ENCODE results near the gene DDX23.

DNA sequence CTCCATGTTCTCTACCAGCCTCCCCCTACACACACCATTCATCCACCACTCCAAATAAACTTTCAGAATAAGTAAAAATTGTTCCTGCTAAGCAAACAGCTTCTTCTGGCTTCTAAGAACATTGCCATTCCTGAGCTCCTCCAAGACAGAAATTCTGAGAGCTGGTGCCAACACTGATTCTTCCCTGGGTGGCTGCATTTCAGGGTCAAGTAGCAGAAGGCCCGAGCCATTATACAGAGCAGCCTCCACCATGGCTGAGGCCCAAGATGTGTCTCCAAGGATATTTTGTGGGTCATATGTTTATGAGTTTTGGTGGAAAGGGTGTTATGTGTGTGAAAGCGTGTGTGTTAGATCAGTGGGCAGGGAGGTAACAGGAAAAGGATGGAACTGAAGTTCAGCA, 17.2 kb upstream of the DDX23 start:
- no peak for TF ChIP-seq POLR2A (IDR thresholded peaks at IDR 0.05)
- TF ChIP-seq, protein P1, sequence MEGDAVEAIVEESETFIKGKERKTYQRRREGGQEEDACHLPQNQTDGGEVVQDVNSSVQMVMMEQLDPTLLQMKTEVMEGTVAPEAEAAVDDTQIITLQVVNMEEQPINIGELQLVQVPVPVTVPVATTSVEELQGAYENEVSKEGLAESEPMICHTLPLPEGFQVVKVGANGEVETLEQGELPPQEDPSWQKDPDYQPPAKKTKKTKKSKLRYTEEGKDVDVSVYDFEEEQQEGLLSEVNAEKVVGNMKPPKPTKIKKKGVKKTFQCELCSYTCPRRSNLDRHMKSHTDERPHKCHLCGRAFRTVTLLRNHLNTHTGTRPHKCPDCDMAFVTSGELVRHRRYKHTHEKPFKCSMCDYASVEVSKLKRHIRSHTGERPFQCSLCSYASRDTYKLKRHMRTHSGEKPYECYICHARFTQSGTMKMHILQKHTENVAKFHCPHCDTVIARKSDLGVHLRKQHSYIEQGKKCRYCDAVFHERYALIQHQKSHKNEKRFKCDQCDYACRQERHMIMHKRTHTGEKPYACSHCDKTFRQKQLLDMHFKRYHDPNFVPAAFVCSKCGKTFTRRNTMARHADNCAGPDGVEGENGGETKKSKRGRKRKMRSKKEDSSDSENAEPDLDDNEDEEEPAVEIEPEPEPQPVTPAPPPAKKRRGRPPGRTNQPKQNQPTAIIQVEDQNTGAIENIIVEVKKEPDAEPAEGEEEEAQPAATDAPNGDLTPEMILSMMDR (IDR thresholded peaks at IDR 0.05 in 8 of 11, conservative IDR thresholded peaks at IDR 0.05 in 3 of 11): no peak

All from spleen (tissue), 7 donors.